HEK293 (cell line): ENCODE results near the gene WWOX.

ENCODE experiments used
- CTCF ChIA-PET: fragments of 350-600 bp; formaldehyde crosslinking; extraction: SDS; loops from one replicate; lab custom pipeline; 2021; ENCODE audit warnings: antibody characterized with exemption; lab: Yijun Ruan, JAX
- POLR2A ChIA-PET: fragments of 300-600 bp; formaldehyde crosslinking; extraction: SDS; loops from one replicate; lab custom pipeline; 2020; ENCODE audit warnings: antibody characterized with exemption, inconsistent platforms; lab: Yijun Ruan, JAX
- H3K27ac ChIP-seq: fragments of 200-500 bp; sonication (Bioruptor generic); 2 replicates; pipeline ENCODE4 v1.5.1; 2014; ENCODE audit warnings: low read depth, low read length, control low read depth, inconsistent platforms; ENCODE audit errors: extremely low read depth
- H3K36me3 ChIP-seq, 2 experiments: fragments of 200-500 bp in 1 of 2; sonication (Bioruptor generic) in 1 of 2; 1 replicate in 1 of 2; 2 replicates in 1 of 2; pipeline ENCODE4 v1.5.1; 2014 to 2017; ENCODE audit warnings: inconsistent platforms in 2 of 2, low read length in 2 of 2; ENCODE audit not compliant: control insufficient read depth in 2 of 2, insufficient read depth in 1 of 2
- H3K4me1 ChIP-seq: fragments of 200-500 bp; sonication (Bioruptor generic); 2 replicates; pipeline ENCODE4 v1.5.1; 2014; ENCODE audit warnings: mild to moderate bottlenecking, low read length, inconsistent platforms; ENCODE audit not compliant: control insufficient read depth, insufficient read depth
- H3K4me3 ChIP-seq: 2 replicates; pipeline ENCODE4 v1.5.1; 2011; ENCODE audit warnings: low read depth, mild to moderate bottlenecking, control low read depth, low read length, moderate library complexity
- H3K9me3 ChIP-seq: fragments of 200-500 bp; sonication (Bioruptor generic); 2 replicates; pipeline ENCODE4 v1.5.1; 2014; ENCODE audit warnings: low read depth, low read length, inconsistent platforms; ENCODE audit not compliant: control insufficient read depth, insufficient read depth
- ATF2 ChIP-seq: fragments of 450-650 bp; formaldehyde crosslinking; IDR thresholded peaks from 2 replicates; pipeline ENCODE4 v1.5.1; 2016; ENCODE audit warnings: missing biosample characterization, missing genetic modification characterization, low read depth
- BCL11A ChIP-seq: fragments of 450-650 bp; formaldehyde crosslinking; IDR thresholded peaks from 2 replicates; pipeline ENCODE4 v1.5.1; 2016; ENCODE audit warnings: low read depth, missing biosample characterization, missing genetic modification characterization
- FEZF1 ChIP-seq: fragments of 450-650 bp; formaldehyde crosslinking; IDR thresholded peaks from 2 replicates; pipeline ENCODE4 v1.5.1; 2016; ENCODE audit warnings: missing biosample characterization, missing genetic modification characterization
- GFI1B ChIP-seq: fragments of 450-650 bp; formaldehyde crosslinking; IDR thresholded peaks from 2 replicates; pipeline ENCODE4 v1.5.1; 2016; ENCODE audit warnings: missing biosample characterization, missing genetic modification characterization
- SCRT2 ChIP-seq: fragments of 450-650 bp; formaldehyde crosslinking; IDR thresholded peaks from 2 replicates; pipeline ENCODE4 v1.5.1; 2016; ENCODE audit warnings: missing biosample characterization, missing genetic modification characterization
- ZNF2 ChIP-seq: fragments of 450-650 bp; formaldehyde crosslinking; IDR thresholded peaks from 2 replicates; pipeline ENCODE4 v1.5.1; 2016; ENCODE audit warnings: missing biosample characterization, missing genetic modification characterization
- ZNF350 ChIP-seq: fragments of 450-650 bp; formaldehyde crosslinking; IDR thresholded peaks from 2 replicates; pipeline ENCODE4 v1.5.0; 2017; ENCODE audit warnings: missing biosample characterization, mild to moderate bottlenecking, missing genetic modification characterization
- ZNF37A ChIP-seq: fragments of 450-650 bp; IDR thresholded peaks from 2 replicates; pipeline ENCODE4 v1.5.1; 2018; ENCODE audit warnings: missing biosample characterization, missing genetic modification characterization
- ZNF433 ChIP-seq: fragments of 450-650 bp; formaldehyde crosslinking; IDR thresholded peaks from 2 replicates; pipeline ENCODE4 v1.5.1; 2016; ENCODE audit warnings: missing biosample characterization, missing genetic modification characterization, low read depth
- ZNF48 ChIP-seq: fragments of 450-650 bp; formaldehyde crosslinking; IDR thresholded peaks from 2 replicates; pipeline ENCODE4 v1.5.1; 2016; ENCODE audit warnings: missing biosample characterization, missing genetic modification characterization
- ZNF501 ChIP-seq: fragments of 450-650 bp; formaldehyde crosslinking; IDR thresholded peaks from 2 replicates; pipeline ENCODE4 v1.5.1; 2016; ENCODE audit warnings: missing biosample characterization, missing genetic modification characterization
- ZNF510 ChIP-seq: fragments of 450-650 bp; formaldehyde crosslinking; IDR thresholded peaks from 2 replicates; pipeline ENCODE4 v1.5.1; 2018; ENCODE audit warnings: mild to moderate bottlenecking, missing genetic modification characterization, missing biosample characterization; ENCODE audit not compliant: insufficient replicate concordance
- ZNF548 ChIP-seq: fragments of 450-650 bp; formaldehyde crosslinking; IDR thresholded peaks from 2 replicates; pipeline ENCODE4 v1.5.1; 2016; ENCODE audit warnings: missing biosample characterization, missing genetic modification characterization
- ZNF549 ChIP-seq: fragments of 450-650 bp; IDR thresholded peaks from 2 replicates; pipeline ENCODE4 v1.5.1; 2018; ENCODE audit warnings: missing biosample characterization, missing genetic modification characterization, mild to moderate bottlenecking, inconsistent platforms, moderate library complexity
- ZNF621 ChIP-seq: fragments of 450-650 bp; formaldehyde crosslinking; IDR thresholded peaks from 2 replicates; pipeline ENCODE4 v1.5.1; 2017; ENCODE audit warnings: missing biosample characterization, missing genetic modification characterization
- ZNF660 ChIP-seq: fragments of 450-650 bp; IDR thresholded peaks from 2 replicates; pipeline ENCODE4 v1.5.1; 2018; ENCODE audit warnings: missing biosample characterization, mild to moderate bottlenecking, missing genetic modification characterization
- ZNF704 ChIP-seq: fragments of 450-650 bp; formaldehyde crosslinking; IDR thresholded peaks from 2 replicates; pipeline ENCODE4 v1.5.1; 2016; ENCODE audit warnings: missing biosample characterization, missing genetic modification characterization
- ZNF776 ChIP-seq: fragments of 450-650 bp; formaldehyde crosslinking; IDR thresholded peaks from 2 replicates; pipeline ENCODE4 v1.5.0; 2017; ENCODE audit warnings: missing biosample characterization, missing genetic modification characterization, borderline replicate concordance
- ZNF777 ChIP-seq: fragments of 450-650 bp; formaldehyde crosslinking; IDR thresholded peaks from 2 replicates; pipeline ENCODE4 v1.5.1; 2017; ENCODE audit warnings: missing biosample characterization, missing genetic modification characterization, borderline replicate concordance
- ZNF792 ChIP-seq: fragments of 450-650 bp; formaldehyde crosslinking; IDR thresholded peaks from 2 replicates; pipeline ENCODE4 v1.5.1; 2016; ENCODE audit warnings: missing biosample characterization, missing genetic modification characterization
- ZXDB ChIP-seq: fragments of 450-650 bp; formaldehyde crosslinking; IDR thresholded peaks from 2 replicates; pipeline ENCODE4 v1.5.1; 2016; ENCODE audit warnings: missing biosample characterization, missing genetic modification characterization
- TF ChIP-seq, protein P1 (sequence below): fragments of 450-650 bp; formaldehyde crosslinking; IDR thresholded peaks from 2 replicates; pipeline ENCODE4 v1.5.1; 2016; ENCODE audit warnings: missing biosample characterization, missing genetic modification characterization

WWOX gene

DNA sequence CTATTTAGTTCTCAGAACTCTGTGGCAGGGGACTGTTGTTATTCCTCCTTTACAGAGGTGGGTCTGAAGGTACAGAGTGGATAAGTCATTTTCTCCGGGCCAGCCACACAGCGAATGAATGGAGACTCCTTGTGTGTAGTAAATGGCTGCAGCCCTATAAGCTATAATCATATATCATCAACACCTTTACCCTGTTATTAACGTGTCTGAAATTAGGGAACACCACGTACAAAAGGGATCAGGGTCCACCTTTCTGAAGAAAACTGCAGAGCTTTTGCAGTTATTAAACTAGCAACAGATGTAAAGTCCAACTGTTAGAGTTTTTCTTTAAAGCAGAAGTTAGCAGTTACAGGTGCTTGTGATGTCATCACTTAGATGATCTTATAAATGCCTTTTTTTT is 804.4 kb downstream of the WWOX start:
- Histone ChIP-seq H3K36me3 (no peaks in the 10 kb centered on the region), H3K4me3 (no peak overlapping the region), H3K4me1 (no peaks in the 10 kb centered on the region; the same call in 1 of the 2 replicates), H3K9me3 (no peaks in the 10 kb centered on the region), H3K27ac (no peak overlapping the region)
- POLR2A ChIA-PET, result no interaction called here
- CTCF ChIA-PET, result no interaction called here
- TF ChIP-seq ZNF548 (tag by site-specific recombination), result no peak
- no peak for TF ChIP-seq ZNF776 (tag by site-specific recombination)
- peak; percentile 61 for TF ChIP-seq SCRT2 (tag by site-specific recombination)
- TF ChIP-seq ZNF48 (tag by site-specific recombination), result no peak

DNA sequence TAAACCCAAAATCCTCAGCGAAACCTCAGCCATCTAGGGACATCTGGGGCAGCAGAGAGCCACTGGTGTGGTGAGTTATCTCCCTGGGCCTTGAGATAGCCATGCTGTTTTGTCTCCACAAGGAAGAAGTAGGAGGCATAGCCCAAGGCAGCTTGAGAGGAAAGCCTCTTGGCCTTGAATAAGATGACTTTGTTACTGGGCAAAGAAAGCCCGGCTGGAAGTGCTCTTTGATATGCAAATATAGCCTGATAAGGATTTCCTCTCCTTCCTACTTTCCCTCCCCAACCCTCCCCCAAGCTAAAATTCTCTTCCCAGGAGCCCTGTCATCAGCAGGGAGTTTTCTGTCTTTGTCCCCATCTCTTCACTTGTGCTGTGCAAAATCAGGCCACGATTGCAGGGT is 806.7 kb downstream of the WWOX start:
- POLR2A ChIA-PET, result no interaction called here
- Histone ChIP-seq H3K9me3 (no peaks in the 10 kb centered on the region), H3K27ac (no peak overlapping the region), H3K36me3 (no peaks in the 10 kb centered on the region), H3K4me1 (no peaks in the 10 kb centered on the region; the same call in 1 of the 2 replicates), H3K4me3 (no peak overlapping the region)
- CTCF ChIA-PET, result interaction anchor here (0.6 kb wide), 1 partner anchor 17 kb away, joined by 3 read pairs; no protein-coding TSS in a partner anchor
- TF ChIP-seq ATF2 (tag by site-specific recombination) (no peak), ZNF777 (no peak), ZNF621 (tag by site-specific recombination) (no peak), ZNF501 (tag by site-specific recombination) (no peak), ZNF660 (no peak), ZNF549 (tag by site-specific recombination) (no peak), ZNF792 (tag by site-specific recombination) (no peak), GFI1B (tag by site-specific recombination) (no peak), ZXDB (no peak), ZNF350 (tag by site-specific recombination) (no peak), ZNF433 (tag by site-specific recombination) (no peak), ZNF510 (no peak), ZNF2 (no peak), ZNF704 (tag by site-specific recombination) (no peak), FEZF1 (tag by site-specific recombination) (no peak), BCL11A (no peak), ZNF37A (tag by site-specific recombination) (no peak)
- TF ChIP-seq, protein P1, sequence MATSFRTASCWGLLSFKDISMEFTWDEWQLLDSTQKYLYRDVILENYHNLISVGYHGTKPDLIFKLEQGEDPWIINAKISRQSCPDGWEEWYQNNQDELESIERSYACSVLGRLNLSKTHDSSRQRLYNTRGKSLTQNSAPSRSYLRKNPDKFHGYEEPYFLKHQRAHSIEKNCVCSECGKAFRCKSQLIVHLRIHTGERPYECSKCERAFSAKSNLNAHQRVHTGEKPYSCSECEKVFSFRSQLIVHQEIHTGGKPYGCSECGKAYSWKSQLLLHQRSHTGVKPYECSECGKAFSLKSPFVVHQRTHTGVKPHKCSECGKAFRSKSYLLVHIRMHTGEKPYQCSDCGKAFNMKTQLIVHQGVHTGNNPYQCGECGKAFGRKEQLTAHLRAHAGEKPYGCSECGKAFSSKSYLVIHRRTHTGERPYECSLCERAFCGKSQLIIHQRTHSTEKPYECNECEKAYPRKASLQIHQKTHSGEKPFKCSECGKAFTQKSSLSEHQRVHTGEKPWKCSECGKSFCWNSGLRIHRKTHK (tag by site-specific recombination), result no peak
